Measurements from ENCODE around the gene NOTUM.

DNA sequence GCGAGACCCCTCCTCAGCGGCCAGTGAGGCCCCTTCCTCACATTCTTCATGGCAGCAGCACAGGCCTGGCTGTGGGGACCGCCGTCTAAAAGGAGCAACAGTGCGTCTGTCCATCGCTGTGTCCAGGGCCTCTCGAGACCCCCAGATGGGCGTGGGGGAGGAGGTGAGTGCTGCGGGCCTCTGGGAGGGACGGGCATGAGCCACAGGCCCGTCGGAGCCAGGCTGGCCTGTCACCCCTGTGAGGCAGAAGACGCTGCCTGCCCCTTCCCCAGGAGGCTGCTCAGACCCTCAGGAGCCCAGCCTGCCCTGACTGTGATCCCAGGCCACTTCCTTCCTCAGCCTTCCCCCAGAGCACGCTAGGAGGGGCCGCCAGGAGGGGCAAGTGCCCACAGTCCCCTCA, 21.8 kb downstream of the NOTUM start:
- TF ChIP-seq CTCF (IDR thresholded peaks at IDR 0.05; ENCODE audit: borderline replicate concordance, extremely low read depth, low read length, poor library complexity, severe bottlenecking) (no peak), EZH2 (IDR thresholded peaks at IDR 0.05; ENCODE audit: borderline replicate concordance, low read depth, low read length, severe bottlenecking) (no peak)

Data from DND-41 (cell line).